Measurements from ENCODE around the gene SEC22A.

DNA sequence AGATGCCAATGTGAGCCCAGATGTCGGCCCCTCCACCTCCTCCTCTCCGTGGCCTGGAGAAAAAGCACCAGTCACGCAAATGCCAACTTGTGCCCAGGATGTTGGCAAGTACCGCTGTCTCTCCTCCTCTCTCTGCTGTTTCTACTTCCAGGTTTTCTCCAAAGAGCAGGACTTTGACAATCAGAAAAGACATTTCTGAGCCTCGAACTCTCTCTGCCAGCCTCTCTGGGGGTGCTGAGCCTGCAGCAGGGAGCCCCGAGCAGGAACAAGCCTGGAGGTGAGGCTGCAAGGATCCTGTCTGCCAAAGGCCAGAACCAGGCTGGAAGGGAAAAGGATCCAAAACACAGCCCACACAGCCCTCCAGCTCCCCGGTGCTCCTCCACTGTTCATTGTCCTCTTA, 89.7 kb downstream of the SEC22A start:
- TF ChIP-seq POLR2A (IDR thresholded peaks at IDR 0.05; ENCODE audit: extremely low read depth, insufficient read length) = no peak
- TF ChIP-seq, protein P1, sequence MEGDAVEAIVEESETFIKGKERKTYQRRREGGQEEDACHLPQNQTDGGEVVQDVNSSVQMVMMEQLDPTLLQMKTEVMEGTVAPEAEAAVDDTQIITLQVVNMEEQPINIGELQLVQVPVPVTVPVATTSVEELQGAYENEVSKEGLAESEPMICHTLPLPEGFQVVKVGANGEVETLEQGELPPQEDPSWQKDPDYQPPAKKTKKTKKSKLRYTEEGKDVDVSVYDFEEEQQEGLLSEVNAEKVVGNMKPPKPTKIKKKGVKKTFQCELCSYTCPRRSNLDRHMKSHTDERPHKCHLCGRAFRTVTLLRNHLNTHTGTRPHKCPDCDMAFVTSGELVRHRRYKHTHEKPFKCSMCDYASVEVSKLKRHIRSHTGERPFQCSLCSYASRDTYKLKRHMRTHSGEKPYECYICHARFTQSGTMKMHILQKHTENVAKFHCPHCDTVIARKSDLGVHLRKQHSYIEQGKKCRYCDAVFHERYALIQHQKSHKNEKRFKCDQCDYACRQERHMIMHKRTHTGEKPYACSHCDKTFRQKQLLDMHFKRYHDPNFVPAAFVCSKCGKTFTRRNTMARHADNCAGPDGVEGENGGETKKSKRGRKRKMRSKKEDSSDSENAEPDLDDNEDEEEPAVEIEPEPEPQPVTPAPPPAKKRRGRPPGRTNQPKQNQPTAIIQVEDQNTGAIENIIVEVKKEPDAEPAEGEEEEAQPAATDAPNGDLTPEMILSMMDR (IDR thresholded peaks at IDR 0.05; ENCODE audit: low read depth, low read length) = no peak
